ENCODE data around the gene PARD3. TPM values are rescaled to one million over a fixed set of nuclear protein-coding genes. Genes with fewer than 3 reads are reported as not detected.
"Not testable (repeated sequence)": the region's sequence is repeated elsewhere in the genome, so short reads cannot be mapped to it uniquely, and the experiment has no call there.

Gene PARD3
- total RNA-seq = under 1 TPM; 0.15 to 0.18 TPM

DNA sequence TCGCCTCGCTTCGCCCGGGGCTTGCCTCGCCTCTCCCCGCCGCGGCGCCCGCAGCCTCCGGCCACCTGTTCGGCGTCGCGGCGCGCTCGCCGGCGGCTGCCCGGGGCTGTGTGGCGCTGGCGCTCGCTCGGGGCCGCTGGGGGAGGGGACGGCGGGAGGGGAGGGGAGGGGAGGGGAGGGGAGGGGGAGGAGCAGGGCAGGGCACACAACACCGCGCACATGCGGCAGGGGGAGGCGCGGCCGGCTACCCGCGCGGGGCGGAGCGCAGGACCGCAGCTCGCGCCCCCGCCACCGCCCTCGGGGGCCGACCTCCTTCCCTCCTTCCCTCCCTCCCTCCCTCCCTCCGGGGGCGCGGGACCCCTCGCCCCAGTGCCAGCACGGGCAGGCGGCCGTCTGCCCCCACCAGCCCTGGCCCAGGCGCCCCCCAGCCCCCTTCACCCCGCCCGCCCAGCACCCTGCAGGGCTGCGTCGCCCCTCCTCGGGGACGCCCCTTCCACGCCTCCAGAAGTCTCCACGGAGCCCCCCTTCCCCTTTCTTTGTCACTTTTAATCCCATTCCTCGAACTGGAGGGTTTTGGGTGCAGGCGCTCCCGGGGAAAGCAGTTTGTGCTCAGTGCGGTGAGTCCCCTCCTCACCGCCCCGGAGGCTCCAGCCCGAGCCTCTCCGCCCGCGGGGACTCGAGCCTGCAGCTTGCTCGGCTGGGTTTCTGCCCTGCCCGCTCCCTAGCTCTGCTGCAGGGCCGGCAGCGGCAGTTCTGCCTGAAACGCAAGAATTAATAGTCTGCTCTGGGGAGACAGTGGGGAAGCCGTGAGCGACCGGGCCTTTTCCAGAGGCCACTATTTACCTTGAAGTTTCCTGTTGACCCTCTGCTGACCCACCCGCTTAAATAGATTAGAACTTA, at the start of gene PARD3:
Gene PARD3, minus strand, starts transcription at position 112 of the 900 bp plus-strand sequence. CDS start 301 bp downstream, outside the sequence.
- ChIA-PET POLR2A (no interaction called here), CTCF (no interaction called here)
- DNase-seq = no peak
- no peaks in the 10 kb centered on the region for H3K9me3 Mint-ChIP-seq
- H3K27me3 Mint-ChIP-seq = peaks cover 55% of the 10 kb centered on the region
- peaks cover 10% of the 10 kb centered on the region for H3K4me1 Mint-ChIP-seq
- no peaks in the 10 kb centered on the region for H3K36me3 Mint-ChIP-seq (ENCODE audit: low read depth)
- no peak within 1 kb of the TSS for H3K27ac Mint-ChIP-seq
- H3K4me3 Mint-ChIP-seq = peak within 1 kb of the TSS; percentile 10

DNA sequence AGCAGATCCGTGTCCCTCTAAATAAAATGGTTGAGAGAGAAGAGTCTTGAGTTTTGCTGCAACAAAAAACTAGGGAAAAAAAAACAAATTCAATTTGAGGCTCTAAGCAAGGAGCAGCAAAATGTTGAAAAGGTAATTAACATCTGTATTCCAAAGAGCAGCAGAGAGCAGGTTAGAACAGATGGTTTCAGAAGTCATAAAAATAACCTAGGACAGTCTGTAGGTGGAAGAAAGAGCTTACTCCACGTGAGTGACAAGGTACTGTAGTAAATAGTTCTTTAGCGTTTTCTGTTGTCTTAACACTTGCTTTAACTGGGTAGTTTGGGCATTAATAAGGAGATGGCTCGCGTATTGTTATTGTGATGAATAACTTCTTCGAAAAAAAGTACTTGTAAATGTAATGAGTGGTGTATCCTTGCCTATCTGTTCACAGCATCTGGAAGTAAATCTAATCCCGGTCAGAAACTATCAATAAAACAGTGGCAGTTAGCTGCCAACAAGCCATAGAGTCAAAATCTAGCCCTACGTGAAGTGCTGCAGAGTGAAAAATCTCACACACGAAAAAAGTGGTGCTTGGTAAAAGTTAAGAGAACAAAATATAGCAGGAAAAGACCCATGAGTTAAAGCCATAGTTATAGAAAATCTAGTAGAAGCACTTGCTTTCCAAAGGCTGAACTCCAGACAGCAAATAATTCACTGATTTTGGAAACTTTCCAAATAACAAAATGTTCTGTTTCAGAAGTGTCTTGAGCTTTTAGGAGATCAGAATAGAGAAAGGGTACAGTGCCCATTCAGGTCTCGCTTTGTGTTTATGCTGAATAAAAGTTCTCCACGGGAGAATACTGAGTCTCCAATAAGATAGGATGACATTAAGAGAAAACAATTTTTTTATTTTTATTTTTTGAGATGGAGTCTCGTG, 49.3 kb upstream of the PARD3 start:
- Mint-ChIP-seq H3K9me3 (no peaks in the 10 kb centered on the region), H3K4me1 (no peaks in the 10 kb centered on the region), H3K36me3 (ENCODE audit: low read depth) (no peaks in the 10 kb centered on the region), H3K27ac (no peak overlapping the region), H3K27me3 (peaks cover 3% of the 10 kb centered on the region), H3K4me3 (no peak overlapping the region)
- no peak for DNase-seq
- ChIA-PET CTCF (interaction anchor here (0.7 kb wide), 1 partner anchor 201 kb away, joined by 3 read pairs; no protein-coding TSS in a partner anchor), POLR2A (no interaction called here)

DNA sequence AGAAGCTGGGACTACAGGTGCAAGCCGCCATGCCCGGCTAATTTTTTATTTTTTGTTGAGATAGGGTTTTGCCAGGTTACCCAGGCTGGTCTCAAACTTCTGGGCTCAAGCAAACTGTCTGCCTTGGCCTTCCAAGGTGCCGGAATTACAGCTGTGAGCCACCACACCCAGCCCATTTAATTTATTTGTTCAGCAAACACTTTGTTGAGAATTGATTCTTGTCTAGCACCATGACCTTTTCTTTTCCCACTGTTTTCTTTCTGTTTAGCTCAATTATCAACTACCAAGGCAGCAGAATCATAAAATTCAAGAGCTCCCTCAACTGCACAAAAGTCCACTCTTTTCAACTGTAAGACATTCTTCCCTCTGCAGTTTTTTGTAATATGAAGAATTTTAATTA, 47.8 kb upstream of the PARD3 start:
- Mint-ChIP-seq H3K9me3 (no peaks in the 10 kb centered on the region), H3K27ac (no peak overlapping the region), H3K27me3 (peaks cover 3% of the 10 kb centered on the region), H3K4me3 (no peak overlapping the region), H3K4me1 (no peaks in the 10 kb centered on the region), H3K36me3 (ENCODE audit: low read depth) (no peaks in the 10 kb centered on the region)
- ChIA-PET CTCF (no interaction called here), POLR2A (no interaction called here)
- DNase-seq = no peak

DNA sequence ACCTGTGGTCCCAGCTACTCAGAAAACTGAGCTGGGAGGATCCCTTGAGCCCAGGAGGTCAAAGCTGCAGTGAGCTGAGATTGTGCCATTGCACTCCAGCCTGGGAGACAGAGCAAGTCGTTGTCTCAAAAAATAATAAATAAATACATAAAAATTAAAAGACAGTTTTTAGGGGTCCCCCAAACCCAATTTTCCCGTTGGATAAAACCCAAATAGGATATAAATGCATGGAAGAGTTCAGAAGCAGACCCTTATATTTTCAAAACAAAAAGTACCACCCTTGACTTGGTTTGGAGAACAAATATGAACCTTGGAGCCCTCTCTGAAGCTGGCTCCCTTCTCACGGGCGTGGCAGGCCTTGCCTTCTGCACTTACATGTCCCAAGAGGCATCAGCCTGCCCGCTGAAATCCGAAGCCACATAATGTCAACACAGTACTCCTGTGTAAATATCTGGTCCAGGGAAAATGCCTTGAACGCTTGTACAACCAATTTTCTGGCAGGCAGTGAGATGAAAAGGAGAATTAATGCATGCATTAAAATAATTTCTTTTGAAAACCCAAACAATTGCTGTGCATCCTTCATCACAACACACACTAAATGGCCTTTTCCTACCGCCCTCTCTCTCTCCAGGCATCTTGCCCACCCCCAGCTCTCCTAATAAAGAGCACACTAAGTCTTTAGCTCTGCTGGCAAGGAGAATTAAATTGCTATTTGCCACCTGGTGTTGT, 46.4 kb upstream of the PARD3 start:
- no peak for DNase-seq
- Mint-ChIP-seq H3K4me3 (no peak overlapping the region), H3K36me3 (ENCODE audit: low read depth) (no peaks in the 10 kb centered on the region), H3K27me3 (peaks cover 5% of the 10 kb centered on the region), H3K27ac (no peak overlapping the region), H3K4me1 (no peaks in the 10 kb centered on the region), H3K9me3 (no peaks in the 10 kb centered on the region)
- ChIA-PET POLR2A (no interaction called here), CTCF (no interaction called here)

DNA sequence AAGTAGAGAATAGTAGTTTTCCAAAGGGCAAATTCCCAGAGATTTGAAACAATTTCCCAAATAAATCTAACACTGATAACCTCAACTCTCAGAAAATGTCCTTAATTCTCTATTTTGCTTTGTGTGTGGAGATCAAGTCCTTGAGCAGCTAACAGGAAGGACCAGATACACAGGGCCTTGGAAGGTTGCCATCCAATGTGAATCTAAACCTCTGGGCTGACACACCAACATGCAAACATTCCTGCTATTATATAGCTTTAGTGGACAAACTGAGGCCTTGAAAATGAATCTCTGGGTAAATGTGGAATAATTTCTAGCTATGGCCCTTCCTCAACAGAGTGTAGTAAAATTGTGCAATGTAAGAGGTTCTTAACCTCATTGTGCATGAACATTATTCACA, 44.1 kb upstream of the PARD3 start:
- H3K4me1 Mint-ChIP-seq = no peaks in the 10 kb centered on the region
- H3K27ac Mint-ChIP-seq = no peak overlapping the region
- peaks cover 3% of the 10 kb centered on the region for H3K27me3 Mint-ChIP-seq
- ChIA-PET POLR2A (no interaction called here), CTCF (no interaction called here)
- H3K4me3 Mint-ChIP-seq = no peak overlapping the region
- no peaks in the 10 kb centered on the region for H3K36me3 Mint-ChIP-seq (ENCODE audit: low read depth)
- no peak for DNase-seq
- no peaks in the 10 kb centered on the region for H3K9me3 Mint-ChIP-seq

DNA sequence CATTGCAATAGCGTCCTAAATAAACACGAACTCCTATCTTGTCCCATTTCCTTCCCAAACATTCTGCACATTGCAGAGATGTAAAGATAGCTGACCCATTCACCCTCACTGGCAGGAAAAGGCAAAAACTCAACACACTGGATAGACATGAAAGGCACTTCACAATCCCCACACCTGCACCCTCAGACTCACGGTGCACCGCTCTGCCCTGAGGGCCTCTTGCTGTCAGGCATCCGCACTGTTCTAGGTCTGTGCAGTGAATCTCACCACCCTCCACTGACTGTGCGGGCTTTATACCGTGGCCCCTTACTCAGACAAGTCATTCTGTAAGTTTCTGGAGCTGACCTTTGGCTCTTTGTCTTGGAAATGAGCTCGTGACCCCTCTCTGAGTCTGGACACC, 42.9 kb upstream of the PARD3 start:
- Mint-ChIP-seq H3K27me3 (peaks cover 5% of the 10 kb centered on the region), H3K36me3 (ENCODE audit: low read depth) (no peaks in the 10 kb centered on the region), H3K4me3 (no peak overlapping the region), H3K9me3 (no peaks in the 10 kb centered on the region), H3K27ac (no peak overlapping the region), H3K4me1 (no peaks in the 10 kb centered on the region)
- no peak for DNase-seq
- POLR2A ChIA-PET = no interaction called here
- CTCF ChIA-PET = no interaction called here

DNA sequence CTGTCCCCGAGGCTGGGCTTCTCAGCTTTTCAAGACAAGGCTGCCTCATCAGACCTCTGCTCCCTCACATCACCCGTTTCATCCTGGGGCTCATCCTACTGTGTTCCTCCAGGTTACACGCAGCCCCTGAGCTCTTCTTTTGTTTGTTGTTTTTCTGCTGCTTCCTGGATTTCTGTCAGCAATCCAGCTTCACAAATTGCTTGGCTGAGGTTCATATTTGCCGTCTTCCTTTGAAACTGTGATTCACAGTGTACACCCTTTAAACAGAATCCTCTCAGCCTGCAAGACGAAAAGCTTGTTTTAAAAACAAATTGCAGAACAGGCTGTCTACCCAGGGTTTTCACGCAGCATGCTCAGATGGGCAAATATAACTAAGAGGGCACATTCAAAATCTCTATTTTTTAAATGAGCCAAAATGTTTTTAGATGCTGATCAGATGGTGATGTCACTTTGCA, 39.1 kb upstream of the PARD3 start:
- Mint-ChIP-seq H3K4me3 (no peak overlapping the region), H3K9me3 (no peaks in the 10 kb centered on the region), H3K27me3 (peaks cover 5% of the 10 kb centered on the region), H3K4me1 (no peaks in the 10 kb centered on the region), H3K36me3 (ENCODE audit: low read depth) (no peaks in the 10 kb centered on the region), H3K27ac (no peak overlapping the region)
- CTCF ChIA-PET = no interaction called here
- POLR2A ChIA-PET = no interaction called here
- DNase-seq = no peak

DNA sequence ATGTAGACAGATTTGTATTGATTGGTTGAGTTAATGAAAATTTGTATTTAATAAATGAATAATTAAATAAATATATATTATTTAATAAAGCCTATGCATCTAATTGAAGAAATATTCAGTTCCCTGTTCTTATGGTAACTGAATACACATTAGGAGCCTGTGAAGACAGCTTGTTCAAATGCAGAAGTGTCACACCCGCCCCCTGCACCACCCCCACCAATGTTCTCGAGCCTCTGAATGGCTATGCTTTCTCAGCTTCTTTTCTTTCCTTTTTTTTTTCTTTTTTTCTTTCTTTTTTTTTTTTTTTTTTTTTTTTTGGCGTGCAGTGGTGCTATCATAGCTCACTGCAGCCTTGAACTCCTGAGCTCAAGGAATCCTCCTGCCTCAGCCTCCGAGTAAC, 38.3 kb upstream of the PARD3 start:
- Mint-ChIP-seq H3K27me3 (peaks cover 5% of the 10 kb centered on the region), H3K4me3 (no peak overlapping the region), H3K27ac (no peak overlapping the region), H3K9me3 (no peaks in the 10 kb centered on the region), H3K36me3 (ENCODE audit: low read depth) (no peaks in the 10 kb centered on the region), H3K4me1 (no peaks in the 10 kb centered on the region)
- CTCF ChIA-PET = no interaction called here
- POLR2A ChIA-PET = no interaction called here
- no peak for DNase-seq

DNA sequence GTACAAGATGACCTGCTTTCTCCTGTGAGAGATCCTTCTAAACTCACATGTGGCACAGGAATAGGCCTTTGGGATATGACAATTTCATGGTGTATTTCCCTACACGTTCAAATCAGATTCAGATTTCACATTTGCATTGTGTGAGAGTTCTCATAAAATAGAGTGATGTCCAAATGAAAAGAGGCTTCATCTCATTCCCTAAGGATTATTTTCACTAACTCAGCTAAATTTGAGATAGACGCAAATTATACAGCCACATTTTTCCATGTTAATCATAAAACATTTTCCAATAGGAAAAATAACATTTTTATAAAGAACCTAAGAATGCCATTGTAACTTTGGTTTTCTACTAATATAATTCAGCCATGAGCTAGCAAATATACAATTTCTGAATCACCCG, 35.5 kb upstream of the PARD3 start:
- no peak overlapping the region for H3K4me3 Mint-ChIP-seq
- H3K36me3 Mint-ChIP-seq (ENCODE audit: low read depth) = no peaks in the 10 kb centered on the region
- ChIA-PET CTCF (no interaction called here), POLR2A (no interaction called here)
- H3K27me3 Mint-ChIP-seq = peaks cover 3% of the 10 kb centered on the region
- H3K9me3 Mint-ChIP-seq = no peaks in the 10 kb centered on the region
- DNase-seq = no peak
- no peak overlapping the region for H3K27ac Mint-ChIP-seq
- H3K4me1 Mint-ChIP-seq = no peaks in the 10 kb centered on the region

DNA sequence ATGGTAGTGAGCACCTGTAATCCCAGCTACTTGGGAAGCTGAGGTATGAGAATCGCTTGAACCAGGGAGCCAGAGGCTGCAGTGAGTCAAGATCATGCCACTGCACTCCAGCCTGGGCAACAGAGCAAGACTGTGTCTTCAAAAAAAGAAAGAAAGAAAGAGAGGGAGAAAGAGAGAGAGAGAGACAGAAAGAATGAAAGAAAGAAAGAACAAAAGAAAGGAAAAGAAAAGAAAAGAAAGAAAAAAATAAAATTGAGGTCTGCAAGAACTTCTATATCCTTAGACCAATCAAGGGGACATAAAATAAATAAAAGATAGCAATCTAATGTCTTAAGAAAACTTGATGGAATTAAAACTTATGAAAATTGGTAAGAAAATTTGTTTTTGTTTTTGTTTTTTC, 34.9 kb upstream of the PARD3 start:
- Mint-ChIP-seq H3K27me3 (peaks cover 3% of the 10 kb centered on the region), H3K36me3 (ENCODE audit: low read depth) (no peaks in the 10 kb centered on the region), H3K9me3 (no peaks in the 10 kb centered on the region), H3K4me1 (no peaks in the 10 kb centered on the region), H3K4me3 (no peak overlapping the region), H3K27ac (no peak overlapping the region)
- CTCF ChIA-PET = no interaction called here
- DNase-seq = no peak
- POLR2A ChIA-PET = no interaction called here

DNA sequence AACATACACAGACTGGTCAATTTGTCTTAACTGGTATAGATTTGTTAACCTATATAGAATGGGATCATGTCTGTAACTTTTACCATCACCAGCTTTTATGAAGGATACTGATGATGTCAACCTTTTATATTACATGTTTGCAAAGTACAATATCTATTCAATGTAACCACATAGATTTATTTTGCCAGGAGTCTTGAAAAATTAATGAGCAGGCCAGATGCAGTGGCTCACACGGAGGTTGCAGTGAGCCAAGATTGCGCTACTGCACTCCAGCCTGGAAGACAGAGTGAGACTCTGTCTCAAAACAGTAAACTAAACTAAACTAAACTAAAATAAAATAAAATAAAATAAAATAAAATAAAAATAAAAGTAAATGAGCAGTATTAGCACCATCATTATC, 30.0 kb upstream of the PARD3 start:
- DNase-seq = no peak
- Mint-ChIP-seq H3K4me3 (no peak overlapping the region), H3K27ac (no peak overlapping the region), H3K4me1 (no peaks in the 10 kb centered on the region), H3K27me3 (no peaks in the 10 kb centered on the region), H3K36me3 (ENCODE audit: low read depth) (no peaks in the 10 kb centered on the region), H3K9me3 (no peaks in the 10 kb centered on the region)
- CTCF ChIA-PET = no interaction called here
- POLR2A ChIA-PET = no interaction called here

DNA sequence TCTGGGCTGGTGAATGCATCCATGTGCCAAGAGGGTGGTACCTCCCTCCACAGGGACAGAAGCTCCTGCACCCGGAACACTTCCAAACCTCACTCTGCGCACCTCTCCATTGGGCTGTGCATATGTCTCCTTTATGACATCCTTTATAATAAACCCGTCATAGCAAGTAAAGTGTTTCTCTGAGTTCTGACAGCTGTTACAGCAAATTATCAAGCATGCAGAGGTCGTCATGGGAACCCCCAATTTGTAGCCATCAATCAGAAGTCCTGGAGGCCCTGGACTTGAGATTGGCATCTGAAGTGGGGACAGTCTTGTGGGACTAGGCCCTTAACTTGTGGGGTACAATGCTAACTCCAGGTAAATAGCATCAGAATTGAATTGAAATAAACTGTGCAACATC, 29.4 kb upstream of the PARD3 start:
- H3K27me3 Mint-ChIP-seq = no peaks in the 10 kb centered on the region
- no peaks in the 10 kb centered on the region for H3K36me3 Mint-ChIP-seq (ENCODE audit: low read depth)
- no peak for DNase-seq
- H3K9me3 Mint-ChIP-seq = no peaks in the 10 kb centered on the region
- ChIA-PET POLR2A (no interaction called here), CTCF (no interaction called here)
- H3K27ac Mint-ChIP-seq = no peak overlapping the region
- H3K4me1 Mint-ChIP-seq = no peaks in the 10 kb centered on the region
- H3K4me3 Mint-ChIP-seq = no peak overlapping the region

DNA sequence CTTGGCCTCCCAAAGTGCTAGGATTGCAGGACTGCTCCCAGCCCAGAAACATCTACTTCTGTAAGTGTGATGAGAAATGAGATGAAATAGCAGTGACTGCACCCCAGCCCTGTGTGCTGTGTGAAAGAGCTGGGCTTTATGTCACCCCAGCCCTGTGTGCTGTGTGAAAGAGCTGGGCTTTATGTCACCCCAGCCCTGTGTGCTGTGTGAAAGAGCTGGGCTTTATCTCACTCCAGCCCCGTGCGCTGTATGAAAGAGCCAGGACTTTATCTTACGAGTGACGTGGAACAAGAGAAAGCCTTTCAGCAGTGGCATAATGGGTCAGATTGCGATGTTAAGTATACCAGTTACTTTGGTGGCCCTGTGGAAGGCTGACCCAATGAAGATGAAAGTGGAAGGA, 28.4 kb upstream of the PARD3 start:
- H3K27me3 Mint-ChIP-seq; DNase-seq; H3K9me3 Mint-ChIP-seq; H3K4me1 Mint-ChIP-seq; H3K27ac Mint-ChIP-seq; H3K36me3 Mint-ChIP-seq (ENCODE audit: low read depth); H3K4me3 Mint-ChIP-seq; POLR2A ChIA-PET; CTCF ChIA-PET: not testable (repeated sequence)

All from activated CD4-positive, alpha-beta memory T cell treated with anti-CD3 and anti-CD28 coated beads, Interleukin-2, amount 10 ng/mL, durations not matched to agents 7 days and 5 days (primary cell).